GM18505 (cell line): ENCODE results near the gene HTRA1.

Experiments
- ATAC-seq: cut with Tn5 transposase; IDR thresholded peaks from one replicate; pipeline ENCODE4 v1.9.1; 2021; ENCODE audit not compliant: unreplicated experiment
- POLR2A ChIP-seq: IDR thresholded peaks from 4 replicates; pipeline ENCODE4 v1.6.1; 2011; ENCODE audit warnings: borderline replicate concordance; ENCODE audit not compliant: insufficient read depth, insufficient read length; ENCODE audit errors: extremely low read depth

The HTRA1 gene

DNA sequence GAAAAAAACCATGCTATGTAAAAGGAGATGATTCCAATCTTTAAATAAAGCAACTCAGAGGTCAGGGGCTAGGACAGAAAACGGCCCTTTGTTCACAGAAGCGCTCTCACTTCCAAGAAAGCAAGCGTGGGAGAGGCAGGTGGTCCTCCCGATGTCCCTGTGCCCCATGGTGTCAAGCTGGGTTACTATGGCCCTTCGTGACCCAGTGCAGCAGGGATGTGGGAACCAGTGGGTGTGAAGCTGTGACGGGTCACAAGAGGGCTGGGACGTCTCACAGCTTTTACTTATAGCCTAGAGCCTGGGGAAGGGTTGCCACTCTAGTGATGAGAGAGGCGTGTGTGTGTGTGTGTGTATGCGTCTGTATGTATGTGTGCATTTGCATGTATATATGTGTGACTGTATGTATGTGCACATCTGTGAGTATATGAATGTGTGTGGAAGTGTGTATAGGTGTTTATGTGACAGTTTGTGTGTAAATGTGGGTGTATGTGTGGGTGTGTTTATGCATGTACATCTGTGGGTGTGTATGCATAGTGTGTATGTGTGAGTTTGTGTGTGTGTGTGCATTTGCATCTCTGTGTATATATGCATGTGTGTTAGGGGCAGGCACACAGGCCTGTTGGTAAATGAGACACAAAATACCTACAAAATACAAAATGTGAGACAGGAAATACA lies 25.2 kb downstream of the HTRA1 start:
- no peak for ATAC-seq
- TF ChIP-seq POLR2A = no peak

DNA sequence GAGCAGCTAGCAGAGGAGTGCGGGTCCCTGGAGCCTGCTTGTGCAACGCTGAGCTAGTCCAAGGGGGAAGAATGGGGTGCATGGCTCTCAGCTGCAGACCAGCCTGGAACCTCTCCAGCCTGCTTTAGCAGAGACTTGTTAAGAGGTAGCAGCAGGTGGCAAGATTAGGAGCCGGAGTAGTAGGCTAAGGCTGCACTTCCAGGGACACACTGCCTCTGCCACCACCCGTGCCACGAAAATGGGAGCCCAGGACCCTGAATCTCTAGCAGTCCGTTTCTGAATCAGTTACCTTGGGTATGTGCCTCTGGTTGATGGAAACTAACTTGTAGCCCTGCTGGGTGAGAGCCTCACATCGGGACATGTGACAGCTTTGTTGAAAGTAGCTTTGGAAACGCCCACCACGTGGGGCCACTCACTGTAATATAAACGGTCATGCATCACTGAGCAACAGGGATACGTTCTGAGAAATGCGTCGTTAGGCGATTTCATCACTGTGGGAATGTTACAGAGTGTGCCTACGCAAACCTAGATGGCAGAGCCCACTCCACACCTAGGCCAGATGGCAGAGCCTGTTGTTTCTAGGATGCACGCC lies 25.9 kb downstream of the HTRA1 start:
- no peak for ATAC-seq

DNA sequence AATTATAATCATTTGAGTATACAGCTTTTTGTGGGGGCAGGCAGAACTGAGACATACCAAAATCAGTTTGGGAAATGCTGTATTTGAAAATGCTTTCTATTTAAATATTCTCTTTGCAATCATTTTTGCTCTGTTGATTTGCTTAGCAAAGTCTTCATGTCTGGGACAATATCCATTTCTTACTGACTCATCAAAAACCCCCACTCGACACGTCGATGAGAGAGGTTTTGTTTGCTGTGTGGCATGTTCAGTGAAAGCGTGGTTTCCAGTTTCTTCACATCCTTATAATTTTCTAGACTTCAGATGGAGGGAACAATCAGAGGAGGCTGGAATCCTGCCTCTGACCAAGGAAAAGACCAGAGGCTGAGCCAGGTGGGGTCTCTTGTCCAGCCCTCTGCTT lies 28.9 kb downstream of the HTRA1 start:
- no peak for ATAC-seq
- no peak for TF ChIP-seq POLR2A

More for the DNA sequence above, 25.9 kb downstream of the HTRA1 start:
- TF ChIP-seq POLR2A = no peak

DNA sequence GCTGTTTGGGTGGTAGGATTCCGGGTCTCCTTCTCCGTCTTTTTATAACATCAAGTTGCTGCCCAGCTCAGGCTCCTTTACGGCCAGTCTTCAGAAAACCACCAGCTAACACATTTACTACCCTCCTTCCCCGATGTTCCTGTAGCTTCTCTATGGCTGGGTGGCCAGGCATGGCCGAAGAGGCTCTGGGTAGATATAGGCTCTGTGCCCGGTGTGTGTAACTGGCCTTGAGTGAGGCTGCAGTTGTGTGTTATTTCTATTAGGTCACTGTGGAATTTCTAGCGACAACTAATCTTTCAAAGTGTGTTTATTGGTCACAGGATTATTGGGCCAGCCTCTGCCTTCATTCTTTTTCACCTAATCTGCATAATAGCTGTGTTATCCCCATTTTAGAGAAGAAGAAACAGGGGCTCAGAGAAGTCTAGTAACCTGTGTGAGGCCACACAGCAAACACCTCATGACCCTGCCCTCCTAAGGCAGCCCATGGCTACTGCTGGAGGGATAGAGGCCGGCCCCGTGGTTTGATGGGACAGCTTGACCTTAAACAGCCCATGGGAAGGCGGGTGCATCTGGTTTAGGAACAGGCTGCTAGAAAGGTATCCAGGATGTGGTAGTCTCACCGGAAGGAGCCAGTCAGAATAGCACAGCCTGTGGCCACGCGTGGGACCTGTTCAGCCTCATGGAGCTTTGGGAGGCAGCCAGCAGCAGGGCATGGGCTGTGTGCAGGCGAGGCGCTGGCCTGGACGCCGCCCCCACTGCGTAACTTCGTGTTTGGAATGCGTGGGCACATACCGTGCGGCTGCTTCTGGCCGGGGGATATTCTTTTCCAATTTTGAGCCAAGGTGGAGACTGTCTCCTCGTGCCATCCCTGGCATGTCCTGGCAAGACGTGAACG lies 29.7 kb downstream of the HTRA1 start:
- TF ChIP-seq POLR2A = no peak
- ATAC-seq = no peak

DNA sequence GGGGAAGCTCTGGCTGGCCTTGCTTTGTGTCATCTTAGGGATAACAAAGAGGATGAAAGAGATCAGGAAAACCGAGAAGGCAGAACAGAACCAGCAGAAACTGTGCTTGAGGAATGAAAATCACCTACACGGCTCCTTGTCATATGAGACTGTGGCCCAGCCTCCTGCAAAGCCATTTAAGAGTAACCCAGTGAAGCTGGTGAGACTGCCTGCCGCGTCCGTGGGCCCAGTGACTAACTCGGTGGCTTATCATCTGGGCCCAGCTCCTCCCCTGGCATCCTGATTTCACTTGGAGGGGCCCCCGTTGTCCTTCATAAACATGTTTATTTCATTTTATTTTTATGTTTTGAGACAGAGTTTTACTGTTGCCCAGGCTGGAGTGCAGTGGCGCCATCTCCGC lies 30.7 kb downstream of the HTRA1 start:
- no peak for TF ChIP-seq POLR2A
- ATAC-seq = no peak

DNA sequence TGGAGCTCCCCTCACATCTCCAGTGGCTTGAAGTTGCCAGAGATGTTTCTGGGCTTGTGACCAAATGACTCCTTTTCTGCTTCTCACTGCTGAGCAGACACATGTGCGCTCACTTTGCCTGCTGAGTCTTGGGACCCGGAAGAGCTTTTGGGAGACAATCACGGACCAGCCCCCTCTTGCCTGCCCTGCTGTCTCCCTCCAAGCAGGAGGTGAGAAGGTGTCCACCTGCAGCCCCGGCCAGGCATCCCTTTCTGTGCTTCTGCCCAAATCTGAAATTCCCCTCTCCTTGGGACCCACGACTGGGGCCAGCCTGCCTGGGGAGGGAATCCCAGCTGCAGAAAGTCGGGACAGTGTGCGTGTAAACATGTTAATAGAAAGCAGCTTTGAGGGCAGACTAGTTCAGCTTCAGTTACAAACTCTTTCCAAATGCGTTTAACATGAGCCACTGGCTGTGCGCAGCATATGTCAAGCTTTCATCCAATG lies 31.7 kb downstream of the HTRA1 start:
- no peak for ATAC-seq
- TF ChIP-seq POLR2A = no peak

DNA sequence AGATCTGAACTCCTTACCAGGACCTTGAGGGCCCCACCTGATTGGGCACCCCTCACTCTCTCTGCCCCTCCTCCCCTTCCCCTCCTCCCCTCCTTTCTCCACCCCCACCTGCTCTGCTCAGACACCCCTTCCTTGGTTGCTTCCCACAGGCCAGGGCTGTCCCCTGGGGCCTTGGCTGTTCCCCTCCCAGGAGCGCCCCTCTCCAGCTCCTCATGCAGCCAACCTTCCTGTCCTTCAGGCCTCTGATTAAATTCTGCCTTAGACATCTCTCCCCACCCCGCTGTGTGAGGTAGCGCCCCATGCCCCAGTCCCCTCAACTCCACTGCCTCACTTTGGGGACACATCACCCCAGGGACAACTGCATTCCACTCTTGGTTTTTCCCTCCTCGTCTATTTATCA lies 32.4 kb downstream of the HTRA1 start:
- TF ChIP-seq POLR2A = no peak
- ATAC-seq = no peak

DNA sequence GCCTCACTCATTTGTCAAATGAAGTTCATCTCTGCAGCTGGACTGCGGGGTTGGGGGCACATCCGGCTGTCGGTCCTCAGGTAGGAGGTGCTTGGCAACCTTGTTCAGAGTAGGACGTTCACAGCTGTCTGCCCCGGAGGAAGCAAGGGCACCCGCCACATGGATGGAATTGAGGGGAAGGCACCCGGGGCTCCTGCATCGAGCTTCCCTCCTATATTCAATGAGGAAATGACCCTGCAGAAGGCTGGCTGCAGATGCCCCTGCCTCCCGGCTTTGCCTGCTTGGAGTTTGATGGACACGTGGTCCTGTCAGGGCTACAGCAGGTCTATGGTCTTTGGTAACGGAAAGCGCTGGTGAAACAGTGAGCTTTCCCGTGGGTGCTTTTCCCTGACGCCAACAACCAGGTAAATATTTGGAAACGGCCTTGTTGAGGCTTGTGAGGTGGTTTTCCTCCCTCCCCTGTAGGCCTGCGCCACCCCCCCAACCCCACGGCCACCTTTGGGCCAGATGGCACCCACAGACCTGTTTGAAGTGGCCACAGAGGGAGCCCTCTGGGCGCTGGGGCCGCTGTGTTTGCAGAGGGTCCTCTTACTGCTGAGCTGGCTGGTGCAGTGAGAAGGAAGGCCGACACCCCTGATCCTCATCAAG lies 32.9 kb downstream of the HTRA1 start:
- TF ChIP-seq POLR2A = no peak
- ATAC-seq = no peak

DNA sequence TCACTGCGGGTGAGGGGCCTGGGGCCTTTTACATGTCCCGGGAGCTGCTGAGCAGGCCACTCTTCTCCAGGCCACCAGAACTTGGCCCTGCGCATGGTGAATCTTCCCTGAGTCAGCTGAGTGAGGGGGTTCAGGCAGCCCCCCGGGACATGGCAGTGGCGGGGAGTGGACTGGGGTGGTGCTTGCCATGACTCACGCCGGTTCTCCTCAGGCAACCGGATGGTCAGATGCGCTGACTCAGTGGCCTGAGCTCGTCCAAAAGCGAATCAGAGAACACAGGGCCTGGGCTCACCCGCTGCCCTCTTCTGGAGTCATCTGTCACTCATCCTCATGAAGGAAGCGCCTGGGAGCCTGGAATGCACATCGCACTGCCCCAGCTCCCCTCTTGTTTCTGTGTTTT lies 33.5 kb downstream of the HTRA1 start:
- ATAC-seq = no peak

DNA sequence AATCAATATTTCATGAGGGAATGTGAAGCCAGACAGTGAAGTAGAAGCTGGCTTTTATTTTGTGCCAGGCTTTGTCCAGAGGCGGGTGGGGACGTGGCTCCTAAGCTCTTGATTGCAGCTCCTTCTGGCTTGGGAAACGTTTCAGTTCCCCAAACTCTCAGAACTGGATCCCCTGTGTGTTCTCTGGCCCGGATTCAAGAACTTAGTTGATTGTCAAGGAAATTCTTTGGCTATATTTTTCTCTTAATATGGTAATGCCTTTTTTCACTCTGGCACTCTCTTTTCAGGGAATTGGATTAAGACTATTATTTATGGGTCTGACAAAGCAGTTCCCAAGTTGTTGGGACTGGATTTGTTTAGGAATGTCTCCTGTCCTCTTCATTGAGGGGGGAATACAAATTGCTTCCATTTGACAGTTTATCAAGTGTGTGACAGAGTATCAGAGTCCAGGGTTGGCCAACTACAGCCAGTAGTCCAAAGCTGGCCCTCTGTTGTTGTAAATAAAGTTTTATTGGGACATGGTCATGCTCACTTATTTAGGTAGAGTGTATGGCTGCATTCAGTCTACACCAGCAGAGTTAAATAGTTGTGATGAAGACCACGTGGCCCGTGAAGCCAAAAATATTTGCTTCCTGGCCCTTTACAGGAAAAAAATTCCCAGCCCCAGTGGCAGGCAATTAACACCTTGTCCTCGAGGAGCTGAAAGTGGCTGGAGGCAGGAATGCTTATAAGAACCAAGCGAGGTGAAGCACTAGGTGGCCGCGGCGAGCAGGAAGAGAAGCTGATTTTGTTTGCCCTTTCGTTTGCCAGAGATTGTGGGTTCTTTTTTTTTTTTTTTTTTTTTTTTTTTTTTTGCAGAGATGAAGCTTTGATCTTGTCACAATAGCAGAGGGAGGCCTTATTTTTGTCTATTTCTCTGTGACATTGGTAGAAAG lies 34.3 kb downstream of the HTRA1 start:
- no peak for TF ChIP-seq POLR2A
- no peak for ATAC-seq

More for the DNA sequence above, 33.5 kb downstream of the HTRA1 start:
- no peak for TF ChIP-seq POLR2A

DNA sequence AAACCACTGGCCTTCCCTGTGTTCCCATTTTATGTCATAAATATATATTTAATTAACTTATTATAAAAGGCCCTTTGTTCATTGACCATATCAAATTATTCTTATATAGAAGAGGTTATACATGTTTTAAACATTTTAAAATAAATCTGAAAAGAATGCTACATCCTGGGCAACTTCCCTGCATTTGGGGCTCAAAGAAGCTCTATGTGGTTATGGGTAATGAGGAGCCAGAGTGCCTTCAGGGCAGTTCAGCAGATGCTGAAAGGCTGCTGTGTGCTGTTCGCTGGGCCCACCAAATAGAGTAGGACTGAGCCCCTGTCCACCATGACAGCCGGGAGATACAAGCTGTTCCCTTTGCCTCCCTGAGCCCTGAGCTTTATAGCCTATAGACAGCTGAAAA lies 35.9 kb downstream of the HTRA1 start:
- no peak for TF ChIP-seq POLR2A
- ATAC-seq = no peak

DNA sequence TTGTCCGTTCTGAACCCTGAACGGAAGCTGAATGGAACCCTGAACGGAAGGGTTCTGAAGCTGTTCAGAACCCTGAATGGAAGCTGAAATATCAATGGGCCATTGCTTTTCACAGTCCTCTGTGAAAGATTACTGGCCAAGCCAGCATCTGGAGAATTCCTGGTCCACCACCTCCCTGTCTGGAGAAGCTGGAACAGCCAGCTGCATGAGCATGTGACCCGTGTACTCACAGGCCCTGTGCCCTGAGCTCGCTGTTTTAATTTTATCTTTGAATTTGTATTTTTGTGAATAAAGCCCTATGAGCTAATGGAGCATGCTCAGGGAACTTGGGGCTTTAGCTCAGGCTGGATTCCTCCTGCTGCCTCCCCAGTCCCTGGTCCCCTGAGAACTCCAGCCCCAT lies 37.2 kb downstream of the HTRA1 start:
- no peak for TF ChIP-seq POLR2A

DNA sequence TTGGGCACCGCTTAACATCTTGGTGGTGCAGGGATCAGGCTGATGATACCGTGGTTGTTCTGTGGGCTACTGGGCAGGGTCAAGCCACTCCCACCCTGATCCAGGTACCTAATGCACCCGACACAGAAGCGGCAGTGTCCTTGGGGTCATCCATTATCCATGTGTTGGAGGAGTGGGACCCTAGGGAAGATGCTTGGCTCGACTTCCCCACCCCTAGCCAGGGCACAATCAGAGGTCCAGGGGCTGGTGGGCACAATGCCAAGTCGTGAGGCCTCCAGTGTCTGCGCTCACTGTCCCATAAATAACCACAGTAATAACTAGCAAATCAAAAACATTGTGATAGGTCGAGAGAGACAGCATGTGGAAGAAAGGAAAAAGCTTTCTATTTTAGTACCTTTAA lies 37.7 kb downstream of the HTRA1 start:
- ATAC-seq = no peak
- TF ChIP-seq POLR2A = no peak

More for the DNA sequence above, 37.2 kb downstream of the HTRA1 start:
- no peak for ATAC-seq

DNA sequence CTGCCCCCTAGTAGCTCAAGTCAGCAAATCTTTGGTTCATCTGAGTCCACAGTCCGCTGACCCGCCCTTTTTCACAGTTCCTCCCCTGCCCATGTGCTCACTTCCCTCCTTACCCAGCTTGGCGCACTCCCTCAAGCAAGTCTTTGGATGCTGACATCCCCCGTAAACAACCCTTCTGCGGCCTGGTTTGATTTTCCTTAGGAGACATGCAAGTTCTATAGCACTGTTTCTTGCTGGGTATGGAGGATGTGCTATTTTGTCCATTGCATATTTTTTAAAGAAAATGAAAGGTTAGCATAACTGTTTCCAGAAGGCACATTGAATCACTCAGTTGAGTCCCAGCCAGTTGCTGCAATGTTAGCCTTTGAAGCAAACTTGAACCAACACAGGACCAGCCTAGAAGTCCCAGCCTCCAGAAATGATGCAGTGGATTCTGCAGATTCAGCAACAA lies 38.2 kb downstream of the HTRA1 start:
- ATAC-seq = no peak
- TF ChIP-seq POLR2A = no peak
